Activated CD4-positive, alpha-beta T cell treated with anti-CD3 and anti-CD28 coated beads, Interleukin-2, Interleukin-4, amounts not matched to agents 100 ng/mL and 50 ng/mL, durations not matched to agents 16 hours and 8 hours (primary cell): ENCODE results near the gene TAL2.
"Not testable (repeated sequence)": the region's sequence is repeated elsewhere in the genome, so short reads cannot be mapped to it uniquely, and the experiment has no call there.

Source experiments
- DNase-seq: peaks from one replicate; pipeline ENCODE4 v3.0.0-alpha.2; 2020; ENCODE audit warnings: low spot score

Gene TAL2

DNA sequence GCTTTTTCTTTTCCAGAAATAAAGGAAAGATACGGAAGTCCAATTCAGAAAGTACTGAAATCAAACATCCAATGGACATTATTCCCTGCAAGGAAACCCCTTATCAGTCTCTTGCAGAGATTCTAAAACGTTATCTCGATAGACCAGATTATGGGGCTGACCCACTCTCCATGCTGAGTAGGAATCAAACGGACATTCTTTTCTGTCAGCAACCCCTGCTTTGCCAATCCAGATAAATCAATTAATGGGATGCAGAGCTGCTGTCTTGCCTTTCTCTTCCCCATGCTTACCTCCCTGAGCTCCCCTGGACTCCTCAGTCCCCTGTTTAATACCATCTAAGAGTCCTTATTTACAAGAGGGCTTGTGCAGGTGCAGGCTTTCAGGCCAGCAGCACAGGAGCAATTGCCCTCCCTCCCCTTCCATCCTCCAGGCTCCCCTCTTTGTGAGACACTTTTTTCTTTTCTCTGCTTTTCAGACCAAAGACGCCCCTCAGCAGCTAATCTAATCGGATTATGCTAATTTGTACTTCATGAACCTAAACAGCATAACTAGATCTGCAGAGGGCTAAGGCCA, 14.2 kb downstream of the TAL2 start:
- no peak for DNase-seq

DNA sequence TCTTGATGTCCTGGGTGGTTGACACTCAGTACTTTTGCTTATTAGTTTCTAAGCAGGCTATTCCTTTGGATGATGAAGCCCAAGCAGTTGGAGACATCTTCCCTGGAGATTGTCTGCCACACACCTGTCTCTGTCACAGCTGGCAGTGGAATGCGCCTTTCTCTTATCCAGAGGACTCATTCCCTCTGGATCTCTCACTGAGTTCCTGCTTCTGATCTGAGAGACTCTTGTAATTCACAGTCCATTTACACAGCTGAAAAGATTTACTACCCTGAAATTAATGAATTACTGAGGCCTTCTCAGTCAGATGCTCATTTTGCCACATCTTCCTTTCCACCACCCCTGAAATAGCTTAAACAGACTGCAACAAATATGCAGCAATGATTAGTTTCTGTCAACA, 15.9 kb downstream of the TAL2 start:
- no peak for DNase-seq

DNA sequence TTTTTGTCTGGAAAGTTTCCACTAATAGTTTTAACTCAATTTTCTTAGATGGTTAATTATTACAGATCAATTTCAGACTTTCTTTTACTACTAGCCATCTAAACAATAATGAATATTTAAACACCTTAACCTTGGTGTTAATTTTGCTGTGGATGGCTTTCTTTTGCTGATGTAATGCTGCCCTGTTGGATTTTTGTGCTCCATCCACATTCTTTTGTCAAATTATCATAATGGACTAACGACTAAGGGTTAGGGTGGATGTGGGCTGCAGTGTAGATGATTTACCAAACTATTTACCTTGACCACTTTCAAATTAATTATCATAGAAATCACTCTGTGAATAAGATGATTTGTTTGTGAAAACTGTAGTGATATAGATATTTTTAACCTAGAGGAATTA, 16.5 kb downstream of the TAL2 start:
- DNase-seq, result no peak

DNA sequence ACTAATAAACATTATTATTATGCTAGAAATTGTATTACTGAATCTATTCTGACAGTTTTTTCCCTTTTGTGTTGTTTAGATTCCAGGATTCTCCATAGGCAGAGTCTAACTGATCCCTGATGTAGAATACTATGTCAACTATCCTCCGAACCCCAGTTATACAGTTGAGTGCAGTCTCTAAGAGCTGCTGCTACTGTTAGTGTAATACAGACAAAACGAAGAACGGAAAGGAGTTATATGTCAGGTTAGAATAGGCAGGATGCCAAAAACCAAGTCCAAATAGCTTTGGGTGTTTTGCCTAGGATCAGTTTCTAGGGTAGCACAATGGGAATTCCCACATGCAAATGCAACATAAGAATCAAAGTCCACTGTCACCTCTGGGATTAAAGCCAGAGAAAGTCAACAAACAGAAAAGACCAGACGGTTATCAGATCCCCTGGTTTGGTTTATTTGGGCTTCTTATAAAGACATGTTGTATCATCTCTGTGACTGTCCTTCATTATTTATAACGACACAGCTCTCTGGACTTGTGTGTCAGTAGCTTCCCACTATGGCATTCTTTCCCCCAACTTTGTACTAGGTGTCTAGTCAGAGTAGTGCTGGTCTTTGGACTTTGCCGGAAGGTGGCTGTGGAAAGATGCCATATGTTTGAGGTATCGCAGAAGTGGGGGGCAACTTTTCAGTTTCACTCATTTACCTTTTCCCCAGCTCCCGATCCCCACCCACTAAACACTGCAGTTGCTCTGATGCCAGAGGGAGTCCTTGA, 17.2 kb downstream of the TAL2 start:
- no peak for DNase-seq

DNA sequence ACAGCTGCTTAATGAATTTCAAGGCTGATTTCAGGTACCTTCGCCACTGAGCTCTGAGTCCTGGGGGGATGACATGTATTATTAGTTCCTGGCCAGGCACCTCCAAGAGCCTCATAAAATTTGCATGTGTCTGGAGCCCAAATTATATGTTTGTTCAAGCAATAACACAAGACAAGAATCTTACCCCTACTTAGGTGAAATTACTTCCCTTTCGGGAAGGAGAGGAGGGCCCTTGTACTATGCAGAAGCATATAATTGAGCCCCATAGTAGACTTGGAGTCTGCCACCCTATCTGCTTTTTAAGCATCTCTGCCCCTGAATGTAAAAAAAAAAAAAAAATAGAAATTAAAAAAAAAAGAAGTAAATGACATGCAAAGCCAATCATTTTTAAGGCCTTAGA, 19.1 kb downstream of the TAL2 start:
- no peak for DNase-seq

DNA sequence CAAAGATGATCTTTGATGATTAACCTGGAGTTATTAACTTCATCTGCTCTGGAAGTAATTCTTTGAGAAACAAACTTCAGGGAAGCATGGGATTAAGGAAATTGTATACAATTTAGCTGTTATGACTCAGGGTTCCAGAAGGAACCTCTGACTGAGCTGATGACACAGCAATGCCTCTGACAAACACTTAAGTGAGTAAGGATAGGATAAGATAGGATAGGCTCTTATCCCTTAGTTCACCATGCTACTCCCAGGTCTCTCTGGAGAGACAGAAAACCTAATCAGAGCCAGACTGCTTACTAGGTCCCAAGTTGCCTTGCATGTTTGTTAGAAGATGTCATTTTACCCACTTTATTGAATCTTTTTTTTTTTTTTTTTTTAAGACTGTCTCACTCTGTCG, 19.5 kb downstream of the TAL2 start:
- no peak for DNase-seq

DNA sequence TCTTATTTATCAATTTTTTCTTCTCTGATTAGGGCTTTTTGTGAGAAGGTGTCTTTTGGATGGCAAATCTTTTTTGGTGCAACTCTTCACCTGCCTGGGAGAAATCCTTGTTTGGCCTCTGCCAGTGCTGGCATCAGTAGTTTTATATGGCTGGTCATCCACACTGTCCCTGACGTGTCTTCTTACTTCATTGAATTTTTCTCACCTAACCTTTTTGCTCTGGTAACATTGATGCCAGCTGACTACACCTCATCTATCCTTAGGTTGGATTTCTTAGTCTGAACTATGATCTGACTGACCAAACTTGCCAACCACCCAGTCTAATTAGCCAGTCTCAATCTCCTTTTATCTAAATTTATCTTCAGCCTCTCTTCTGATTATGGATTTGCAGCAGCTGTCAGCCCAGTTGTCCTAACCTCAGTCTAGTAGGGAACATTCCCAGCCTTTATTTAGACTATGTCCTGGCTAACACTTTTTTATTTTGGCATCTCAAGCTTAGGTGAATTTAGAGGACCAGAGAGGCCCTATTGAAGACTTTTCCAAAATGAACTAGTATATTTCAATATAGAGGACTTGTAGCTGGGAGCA, 21.5 kb downstream of the TAL2 start:
- DNase-seq, result no peak

DNA sequence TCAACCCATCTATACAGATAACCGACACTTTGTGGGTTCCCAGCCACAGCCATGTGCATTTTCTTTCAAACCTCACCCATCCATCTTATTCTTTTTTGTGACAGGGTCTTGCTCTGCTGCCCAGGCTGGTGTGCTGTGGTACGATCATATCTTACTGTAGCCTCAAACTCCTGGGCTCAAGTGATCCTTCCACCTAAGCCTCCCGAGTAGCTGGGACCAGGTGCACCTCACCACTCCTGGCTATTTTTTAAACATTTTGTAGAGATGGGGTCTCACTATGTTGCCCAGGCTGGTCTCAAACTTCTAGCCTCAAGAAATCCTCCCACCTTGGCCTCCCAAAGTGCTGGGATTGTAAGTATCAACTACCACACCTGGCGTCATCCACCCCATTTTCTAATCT, 24.7 kb downstream of the TAL2 start:
- DNase-seq, result no peak

DNA sequence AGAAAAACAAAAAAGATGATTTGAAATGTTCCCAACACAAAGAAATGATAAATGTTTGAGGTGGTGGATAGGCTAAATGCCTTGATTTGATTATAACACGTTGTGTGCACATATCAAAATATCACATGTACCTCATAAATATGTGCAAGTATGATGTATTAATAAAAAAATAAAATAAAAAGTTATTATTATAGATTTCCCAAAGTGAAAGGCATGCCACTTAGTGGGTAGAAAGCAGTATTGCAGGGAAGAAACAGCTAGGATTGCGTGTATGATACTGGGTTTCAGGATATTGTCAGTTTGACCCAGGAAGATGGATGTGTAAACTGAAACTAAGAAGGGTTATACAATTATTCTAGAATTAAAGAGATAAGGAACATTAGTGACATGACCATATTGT, 28.5 kb downstream of the TAL2 start:
- no peak for DNase-seq

DNA sequence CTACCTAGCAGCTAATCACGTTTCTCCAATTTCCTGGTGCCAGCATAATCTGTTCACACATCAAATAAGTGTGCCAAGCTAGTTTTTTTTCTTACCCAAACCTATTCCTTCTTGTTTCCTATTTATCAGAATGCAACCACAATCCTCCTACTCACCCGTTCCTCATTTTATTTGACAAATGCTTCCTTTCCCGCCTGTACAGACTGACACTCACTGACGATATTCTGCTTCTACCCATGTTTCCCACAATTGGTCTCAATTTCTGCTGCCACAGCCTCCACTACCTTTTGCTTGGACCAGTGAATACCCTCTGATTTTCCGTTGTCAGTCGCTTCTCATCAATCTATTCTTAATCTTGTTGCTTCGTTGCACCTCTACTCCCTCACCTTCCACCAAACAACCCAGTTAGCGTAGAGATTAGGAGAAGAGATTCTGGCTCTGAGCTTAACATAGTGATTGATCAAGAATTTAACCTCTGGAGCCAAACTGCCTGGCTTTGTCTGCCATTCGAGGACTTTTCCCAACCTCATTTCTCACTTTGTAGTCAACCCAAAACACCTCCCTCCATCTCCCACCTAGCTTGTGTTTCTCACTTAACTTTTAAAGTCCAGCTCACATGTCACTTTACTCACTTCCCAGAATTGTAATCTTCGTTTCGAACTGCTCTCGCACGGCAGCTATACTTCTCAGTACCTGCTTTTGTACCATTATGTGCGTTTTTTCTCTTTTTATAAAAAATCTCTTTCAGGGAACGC, 31.4 kb downstream of the TAL2 start:
- no peak for DNase-seq

DNA sequence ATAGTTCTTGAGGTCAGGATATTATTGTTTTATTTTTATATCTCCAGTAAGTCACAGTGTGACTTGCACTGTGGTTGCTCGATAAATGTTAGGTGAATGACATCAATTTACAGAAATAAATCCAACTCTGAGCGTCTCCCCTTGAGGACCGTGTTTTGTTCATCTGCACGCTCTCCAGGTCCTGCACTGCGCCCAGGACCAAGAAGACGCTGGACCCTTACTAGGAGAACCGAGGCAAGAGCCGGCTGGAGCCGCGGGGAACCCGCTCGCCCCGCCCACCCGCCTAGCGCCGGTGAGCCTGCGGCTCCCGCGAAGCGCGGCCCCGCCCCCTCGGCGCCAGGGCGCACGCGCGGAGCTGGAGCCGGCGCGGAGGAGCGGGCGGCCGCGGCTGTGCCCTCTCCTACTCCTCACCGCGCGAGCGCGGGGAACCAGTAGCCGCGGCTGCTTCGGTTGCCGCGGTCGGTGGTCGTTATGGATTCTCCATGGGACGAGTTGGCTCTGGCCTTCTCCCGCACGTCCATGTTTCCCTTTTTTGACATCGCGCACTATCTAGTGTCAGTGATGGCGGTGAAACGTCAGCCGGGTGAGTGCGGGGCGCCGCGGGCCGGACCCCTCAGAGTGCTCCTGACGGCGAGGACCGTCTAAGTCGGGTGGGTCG, 32.1 kb downstream of the TAL2 start, which contains the start of gene TMEM38B:
TSS of gene TMEM38B (plus strand) at position 352 of the 658 bp plus-strand sequence. CDS start at position 472, 120 bp downstream.
- DNase-seq, result peak; percentile 71

DNA sequence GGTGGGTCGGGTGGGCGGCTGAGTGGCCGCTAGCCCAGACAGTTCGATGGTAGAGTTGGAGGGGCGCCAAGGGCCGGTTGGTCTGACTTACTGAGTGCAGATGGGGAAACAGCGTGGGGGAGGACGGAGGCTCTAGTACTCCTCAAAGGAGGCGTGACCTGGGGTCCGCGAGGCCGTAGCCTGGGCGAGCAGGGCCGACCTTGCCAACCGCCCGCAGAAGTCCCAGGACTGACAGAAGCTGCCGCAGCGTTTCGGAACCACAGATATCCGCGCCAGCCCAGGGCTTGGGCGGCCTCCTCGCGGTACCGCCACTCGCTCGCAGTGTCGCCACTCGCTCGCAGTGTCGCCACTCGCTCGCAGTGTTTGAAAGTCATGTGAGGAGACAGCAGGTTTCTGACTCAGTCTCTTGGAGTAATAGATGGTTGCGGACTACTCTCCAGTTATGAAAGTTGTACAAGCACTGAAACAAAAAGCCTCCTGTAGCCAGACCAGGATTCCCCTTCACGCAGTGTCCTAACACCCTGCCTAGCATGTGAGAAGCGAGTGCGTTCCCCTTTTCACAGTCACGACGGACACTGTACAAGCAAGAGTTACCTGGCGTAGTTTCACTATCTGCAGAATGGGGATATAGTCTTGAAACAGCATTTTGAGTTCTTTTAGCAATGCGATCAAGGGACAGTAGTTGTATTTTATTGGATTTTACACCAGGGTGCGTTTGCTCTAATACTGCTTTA, 32.8 kb downstream of the TAL2 start:
- peak; percentile 55 for DNase-seq

DNA sequence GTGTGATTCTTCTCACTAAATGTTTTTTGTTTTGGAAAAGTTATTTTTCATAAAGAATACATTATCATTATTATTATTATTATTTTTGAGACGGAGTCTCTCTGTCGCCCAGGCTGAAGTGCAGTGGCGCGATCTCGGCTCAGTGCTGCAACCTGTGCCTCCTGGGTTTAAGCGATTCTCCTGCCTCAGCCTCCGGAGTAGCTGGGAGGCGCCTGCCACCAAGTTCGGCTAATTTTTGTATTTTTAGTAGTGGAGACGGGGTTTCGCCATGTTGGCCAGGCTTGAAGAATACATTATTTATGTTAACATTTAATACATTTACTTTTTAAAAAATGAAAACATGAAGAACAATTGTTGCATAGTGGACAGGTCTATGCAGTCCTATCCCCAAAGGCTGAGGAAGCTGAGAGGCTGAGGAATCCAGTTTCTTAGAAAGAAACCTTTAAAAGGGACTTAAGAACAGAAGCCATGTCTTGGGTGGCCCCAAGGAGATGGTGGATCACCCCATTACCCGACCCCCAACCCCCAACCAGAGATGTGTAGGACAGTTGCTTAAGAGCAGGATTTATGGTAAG, 34.0 kb downstream of the TAL2 start:
- no peak for DNase-seq

DNA sequence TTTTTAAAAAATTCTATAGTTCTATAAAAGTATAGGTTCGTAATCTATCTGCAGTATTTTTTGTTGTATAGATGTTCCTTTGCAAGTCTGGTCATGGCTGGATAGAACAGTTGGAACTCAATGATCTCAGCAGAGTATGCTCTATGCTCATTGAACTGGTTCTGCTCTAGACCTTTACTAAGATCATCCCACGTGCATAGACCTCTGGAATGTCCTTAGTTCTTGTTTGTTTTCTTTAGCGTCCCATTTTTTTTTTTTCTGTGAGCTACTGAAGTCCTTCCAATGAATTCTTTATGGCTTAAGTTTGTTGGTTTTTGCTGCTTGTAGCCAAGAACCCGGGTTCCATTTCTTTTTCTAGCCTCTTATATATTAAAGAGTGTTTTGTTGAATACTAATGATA, 35.6 kb downstream of the TAL2 start:
- DNase-seq, result no peak

DNA sequence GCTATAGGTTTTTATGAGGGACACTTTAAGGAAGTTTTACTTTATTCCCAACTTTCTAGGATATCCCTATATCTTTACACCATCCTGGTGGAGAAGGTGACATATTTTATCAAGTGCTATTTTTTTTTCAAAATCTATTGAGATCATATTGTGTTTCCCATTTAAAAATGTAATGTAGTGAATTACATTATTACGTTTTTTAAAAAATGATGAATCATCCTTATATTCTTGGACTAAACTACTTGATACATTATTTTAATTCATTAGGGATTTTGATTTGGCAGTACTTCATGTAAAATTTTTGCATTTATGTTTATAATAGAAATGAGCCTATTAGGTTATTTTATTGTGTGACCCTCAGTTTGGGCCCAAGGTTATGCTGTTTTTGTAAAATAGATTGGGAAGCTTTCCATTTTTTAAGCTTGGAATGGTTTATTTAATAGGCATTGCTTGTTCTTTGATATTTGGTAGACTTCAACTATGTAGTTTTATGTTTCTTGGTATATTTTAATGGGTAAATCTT, 36.2 kb downstream of the TAL2 start:
- no peak for DNase-seq

DNA sequence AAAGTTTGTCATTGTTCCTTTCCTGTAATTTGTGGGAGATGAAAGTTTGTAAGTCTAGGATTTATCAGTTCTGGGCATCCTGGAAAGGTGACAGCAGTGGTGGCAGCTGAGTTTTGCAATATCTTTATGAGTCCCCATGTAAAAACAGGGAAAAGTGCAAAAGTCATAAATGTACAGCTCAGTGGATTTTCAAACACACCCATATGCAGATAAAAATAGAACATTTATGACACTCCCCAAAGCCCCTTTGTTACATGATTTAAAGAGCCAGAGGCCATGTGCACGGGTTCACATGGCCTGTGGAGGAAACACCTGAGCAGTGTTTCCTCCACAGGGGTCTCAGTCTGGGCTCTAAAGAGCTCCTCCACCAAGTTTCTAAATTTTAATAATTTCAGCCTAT, 38.4 kb downstream of the TAL2 start:
- no peak for DNase-seq

DNA sequence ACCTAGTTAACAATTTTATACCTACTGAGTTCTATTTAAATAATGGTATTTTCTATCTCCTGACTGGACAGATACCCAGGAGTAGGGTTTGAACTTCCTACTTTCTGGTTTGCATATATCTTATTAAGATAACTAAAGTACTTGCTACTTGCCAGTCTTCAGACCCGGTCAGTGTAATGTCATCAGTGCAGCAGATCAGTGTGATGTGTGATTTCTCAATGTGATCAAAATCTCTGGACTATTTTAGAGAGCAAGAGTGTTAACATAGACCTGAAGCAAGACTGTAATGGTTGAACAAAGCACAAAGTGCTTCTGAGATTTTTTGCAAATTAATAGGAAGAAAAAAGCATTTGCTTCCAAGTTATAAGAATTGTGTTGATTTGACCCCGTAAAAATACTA, 38.9 kb downstream of the TAL2 start:
- no peak for DNase-seq

DNA sequence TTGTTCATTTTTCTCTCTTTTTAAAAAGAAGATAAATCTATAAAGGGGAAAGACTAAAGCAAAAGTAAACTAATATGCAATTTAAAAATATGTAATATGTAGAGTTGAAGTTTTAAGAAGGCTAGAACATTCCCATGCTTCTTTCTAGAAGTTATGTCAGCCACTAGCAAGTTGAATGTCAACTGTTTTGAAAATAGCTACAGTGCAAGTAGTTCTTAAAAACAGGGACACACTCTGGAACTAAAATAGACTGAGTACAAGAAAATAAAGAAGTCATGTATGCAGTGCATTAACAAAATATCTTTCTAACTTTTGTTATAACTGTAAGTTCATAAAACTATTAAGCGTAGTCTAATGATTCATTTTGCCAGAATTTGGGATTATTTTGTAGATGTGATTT, 40.0 kb downstream of the TAL2 start:
- no peak for DNase-seq

DNA sequence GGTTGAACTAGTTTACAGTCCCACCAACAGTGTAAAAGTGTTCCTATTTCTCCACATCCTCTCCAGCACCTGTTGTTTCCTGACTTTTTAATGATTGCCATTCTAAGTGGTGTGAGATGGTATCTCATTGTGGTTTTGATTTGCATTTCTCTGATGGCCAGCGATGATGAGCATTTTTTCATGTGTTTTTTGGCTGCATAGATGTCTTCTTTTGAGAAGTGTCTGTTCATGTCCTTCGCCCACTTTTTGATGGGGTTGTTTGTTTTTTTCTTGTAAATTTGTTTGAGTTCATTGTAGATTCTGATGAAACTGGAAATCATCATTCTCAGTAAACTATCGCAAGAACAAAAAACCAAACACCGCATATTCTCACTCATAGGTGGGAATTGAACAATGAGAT, 41.4 kb downstream of the TAL2 start:
- not testable (repeated sequence) for DNase-seq

DNA sequence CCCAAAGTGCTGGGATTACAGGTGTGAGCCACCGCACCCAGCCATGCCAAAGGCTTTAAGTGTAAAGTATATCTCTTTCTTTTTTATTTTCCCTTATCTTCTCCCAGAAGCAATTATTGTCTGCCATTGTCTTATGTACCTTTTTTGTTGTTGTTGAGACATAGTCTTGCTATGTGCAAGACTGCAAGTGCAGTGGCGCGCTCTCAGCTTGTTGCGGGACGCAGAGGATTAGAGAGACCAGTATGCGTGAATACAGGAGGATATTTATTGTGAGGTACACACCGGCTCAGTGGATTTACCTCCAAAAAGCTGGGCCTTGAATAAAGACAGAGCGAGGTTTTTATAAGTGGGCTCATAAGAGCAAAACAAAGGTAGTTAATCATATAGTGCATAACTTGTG, 43.9 kb downstream of the TAL2 start:
- no peak for DNase-seq

DNA sequence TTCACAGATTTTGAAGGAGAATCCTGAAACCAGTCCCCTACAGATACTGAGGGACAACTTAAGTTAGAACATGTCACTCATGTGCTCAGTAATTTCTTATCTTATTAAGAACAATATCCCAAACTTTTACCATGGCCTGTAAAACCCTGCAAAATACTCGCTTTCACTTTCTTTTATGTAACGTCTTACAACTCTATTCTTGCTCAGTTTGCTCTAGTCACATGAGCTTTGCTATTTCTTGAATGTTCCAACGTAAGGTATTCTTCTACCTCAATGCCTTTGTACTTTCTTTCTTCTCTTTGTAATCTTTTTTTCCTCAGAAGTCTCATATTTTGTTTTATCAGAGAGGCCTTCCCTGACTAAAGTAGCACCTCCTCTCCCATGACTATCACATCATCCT, 46.1 kb downstream of the TAL2 start:
- DNase-seq, result no peak
